Measurements from ENCODE around the gene HDHD3. TPM values are rescaled to one million over a fixed set of nuclear protein-coding genes. Genes with fewer than 3 reads are reported as not detected.
A peak's percentile ranks its signal among the peaks of the same experiment; 100 is the strongest.

HDHD3 gene
- total and polyA plus RNA-seq, 2 experiments from 2014 or later, result 32.1 to 44.6 TPM

DNA sequence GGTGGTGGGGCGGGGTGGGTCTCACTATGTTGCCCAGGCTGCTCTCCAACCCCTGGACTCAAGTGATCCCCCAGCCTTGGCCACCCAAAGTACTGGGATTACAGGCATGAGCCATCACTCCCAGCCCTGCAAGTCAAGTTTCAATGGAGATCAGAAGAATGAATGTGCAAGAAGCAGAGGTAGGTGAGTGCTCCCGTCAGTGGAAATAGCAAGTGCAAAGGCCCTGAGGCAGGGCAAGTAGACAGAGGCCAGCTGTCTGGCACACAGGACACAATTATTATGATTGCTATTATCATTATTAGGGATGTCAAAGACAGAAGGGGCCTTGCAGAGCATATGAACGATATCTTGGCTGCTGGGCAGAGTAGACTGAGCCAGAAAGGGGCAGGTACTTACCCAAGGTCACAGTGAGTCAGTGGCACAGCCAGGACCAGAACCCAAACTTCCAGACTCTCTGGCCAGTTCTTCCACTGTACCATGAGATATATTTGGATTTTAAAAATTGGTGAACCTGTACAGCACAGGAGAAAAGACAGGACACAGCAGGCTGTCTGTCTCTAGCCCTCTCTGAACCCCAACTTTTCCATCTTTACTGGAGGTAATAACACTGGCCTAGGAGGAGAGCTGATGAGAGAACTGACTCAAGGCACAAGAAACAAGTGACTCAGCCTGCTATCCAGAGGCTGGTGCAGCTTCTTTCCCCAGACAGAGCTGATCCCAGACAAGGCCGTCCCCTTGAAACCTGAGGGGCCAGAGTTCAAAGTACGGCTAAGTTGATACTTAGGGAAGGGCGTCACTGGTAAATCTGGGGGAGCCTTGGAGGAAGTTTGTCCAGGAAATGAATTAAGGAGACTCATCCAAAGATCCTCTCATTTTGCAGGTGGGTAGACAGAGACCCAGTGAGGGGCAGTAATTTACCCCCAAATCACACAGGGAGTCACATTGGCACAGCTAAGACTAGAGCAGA, 1.4 kb downstream of the HDHD3 start:
- H3K36me3 ChIP-seq, result peaks cover 7% of the 10 kb centered on the region
- TF ChIP-seq, protein P1, sequence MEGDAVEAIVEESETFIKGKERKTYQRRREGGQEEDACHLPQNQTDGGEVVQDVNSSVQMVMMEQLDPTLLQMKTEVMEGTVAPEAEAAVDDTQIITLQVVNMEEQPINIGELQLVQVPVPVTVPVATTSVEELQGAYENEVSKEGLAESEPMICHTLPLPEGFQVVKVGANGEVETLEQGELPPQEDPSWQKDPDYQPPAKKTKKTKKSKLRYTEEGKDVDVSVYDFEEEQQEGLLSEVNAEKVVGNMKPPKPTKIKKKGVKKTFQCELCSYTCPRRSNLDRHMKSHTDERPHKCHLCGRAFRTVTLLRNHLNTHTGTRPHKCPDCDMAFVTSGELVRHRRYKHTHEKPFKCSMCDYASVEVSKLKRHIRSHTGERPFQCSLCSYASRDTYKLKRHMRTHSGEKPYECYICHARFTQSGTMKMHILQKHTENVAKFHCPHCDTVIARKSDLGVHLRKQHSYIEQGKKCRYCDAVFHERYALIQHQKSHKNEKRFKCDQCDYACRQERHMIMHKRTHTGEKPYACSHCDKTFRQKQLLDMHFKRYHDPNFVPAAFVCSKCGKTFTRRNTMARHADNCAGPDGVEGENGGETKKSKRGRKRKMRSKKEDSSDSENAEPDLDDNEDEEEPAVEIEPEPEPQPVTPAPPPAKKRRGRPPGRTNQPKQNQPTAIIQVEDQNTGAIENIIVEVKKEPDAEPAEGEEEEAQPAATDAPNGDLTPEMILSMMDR (IDR thresholded peaks at IDR 0.05; ENCODE audit: low read depth, low read length), result no peak
- no peak for DNase-seq (ENCODE audit: low read depth in 1 of 2, low spot score in 1 of 2)
- H3K4me1 ChIP-seq (ENCODE audit: low read depth), result peaks cover 11% of the 10 kb centered on the region
- no peaks in the 10 kb centered on the region for H3K9me3 ChIP-seq (ENCODE audit: low read depth)
- H3K4me3 ChIP-seq, result no peak overlapping the region
- H3K27ac ChIP-seq, result no peak overlapping the region
- H3K27me3 ChIP-seq, result no peaks in the 10 kb centered on the region

DNA sequence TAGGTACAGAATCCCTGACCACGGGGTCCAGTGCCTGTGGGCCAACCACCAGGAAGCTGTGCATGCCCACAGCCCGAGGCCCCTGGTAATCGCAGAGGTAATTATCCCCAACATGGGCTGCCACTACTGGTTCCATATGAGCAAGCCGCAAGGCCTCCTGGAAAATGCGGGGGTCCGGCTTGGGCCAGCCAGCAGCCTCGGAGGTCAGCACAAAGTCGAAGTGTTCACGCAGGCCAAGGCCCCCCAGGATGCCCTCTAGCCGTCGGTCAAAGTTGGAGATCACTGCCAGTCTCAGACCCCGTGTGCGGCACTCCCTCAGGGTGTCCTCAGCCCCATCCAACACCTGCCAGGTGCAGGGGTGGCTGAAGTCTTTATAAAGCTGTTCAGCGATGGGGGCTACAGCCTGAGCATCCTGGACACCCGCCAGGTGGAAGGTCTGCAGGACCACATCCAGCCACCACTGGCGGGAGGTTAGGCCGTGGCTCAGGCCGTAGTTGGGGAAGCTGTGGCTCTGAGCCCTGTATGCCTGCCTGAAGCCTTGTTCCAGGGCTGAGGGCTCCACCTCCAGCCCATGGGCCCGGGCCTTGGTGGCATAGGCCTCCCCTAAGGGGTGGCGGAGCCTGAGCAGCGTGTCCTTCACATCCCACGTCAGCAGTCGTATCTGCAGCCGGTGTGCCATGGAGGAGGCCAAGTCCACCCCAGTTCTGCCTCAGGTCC, 3.0 kb downstream of the HDHD3 start:
- TF ChIP-seq, protein P1 (IDR thresholded peaks at IDR 0.05; ENCODE audit: low read depth, low read length), result no peak
- no peak for DNase-seq (ENCODE audit: low read depth in 1 of 2, low spot score in 1 of 2)
- Histone ChIP-seq H3K36me3 (peaks cover 7% of the 10 kb centered on the region), H3K4me3 (no peak overlapping the region), H3K9me3 (ENCODE audit: low read depth) (no peaks in the 10 kb centered on the region), H3K4me1 (ENCODE audit: low read depth) (peaks cover 5% of the 10 kb centered on the region), H3K27me3 (no peaks in the 10 kb centered on the region), H3K27ac (peak overlapping the region; percentile 8)

DNA sequence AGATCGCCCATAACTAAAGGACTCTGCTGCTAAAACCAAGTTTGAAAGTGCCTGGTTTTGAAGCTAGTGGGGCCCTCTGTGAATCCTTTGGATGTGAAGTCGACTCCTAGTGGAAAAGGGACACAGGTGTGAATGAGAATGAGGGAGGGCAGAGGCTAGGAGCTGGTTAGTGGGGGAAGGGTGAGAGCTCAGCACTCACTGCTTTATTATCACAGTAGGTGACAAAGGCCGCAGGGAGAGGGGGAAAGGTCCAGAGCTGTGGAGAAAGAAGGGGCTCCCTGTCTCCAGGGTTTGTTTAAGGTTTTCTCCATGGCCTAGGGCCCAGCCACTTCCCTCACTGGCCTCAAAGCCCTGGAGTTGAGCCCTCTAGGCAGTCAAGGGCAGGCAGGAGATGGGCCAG, 3.5 kb downstream of the HDHD3 start:
- TF ChIP-seq, protein P1 (IDR thresholded peaks at IDR 0.05; ENCODE audit: low read depth, low read length), result no peak
- H3K9me3 ChIP-seq (ENCODE audit: low read depth), result no peaks in the 10 kb centered on the region
- no peaks in the 10 kb centered on the region for H3K27me3 ChIP-seq
- DNase-seq (ENCODE audit: low read depth in 1 of 2, low spot score in 1 of 2), result no peak
- H3K27ac ChIP-seq, result peak overlapping the region; percentile 8
- peaks cover 7% of the 10 kb centered on the region for H3K36me3 ChIP-seq
- H3K4me3 ChIP-seq, result no peak overlapping the region
- no peaks in the 10 kb centered on the region for H3K4me1 ChIP-seq (ENCODE audit: low read depth)

DNA sequence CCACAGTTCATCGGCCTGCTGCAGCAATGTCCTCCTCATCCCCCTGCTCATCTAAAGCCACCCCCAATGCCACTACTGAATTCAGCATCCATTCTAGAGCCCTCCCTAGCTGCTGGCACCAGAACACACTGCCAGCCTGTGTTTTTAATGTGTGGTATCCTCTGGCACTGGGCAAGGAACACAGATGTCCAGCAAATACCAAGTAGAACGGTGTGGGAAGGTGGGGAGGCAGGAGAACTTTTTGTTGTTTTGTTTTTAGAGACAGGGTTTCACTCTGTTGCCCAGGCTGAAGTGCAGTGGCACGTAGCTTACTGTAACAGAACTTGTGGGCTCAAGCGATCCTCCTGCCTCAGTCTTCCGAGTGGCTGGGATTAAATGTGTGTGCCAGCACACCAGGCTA, 4.7 kb downstream of the HDHD3 start:
- no peaks in the 10 kb centered on the region for H3K27me3 ChIP-seq
- DNase-seq (ENCODE audit: low read depth in 1 of 2, low spot score in 1 of 2), result no peak
- no peak overlapping the region for H3K27ac ChIP-seq
- H3K9me3 ChIP-seq (ENCODE audit: low read depth), result no peaks in the 10 kb centered on the region
- no peak overlapping the region for H3K4me3 ChIP-seq
- TF ChIP-seq, protein P1 (IDR thresholded peaks at IDR 0.05; ENCODE audit: low read depth, low read length), result no peak
- H3K4me1 ChIP-seq (ENCODE audit: low read depth), result no peaks in the 10 kb centered on the region
- H3K36me3 ChIP-seq, result peaks cover 7% of the 10 kb centered on the region

DNA sequence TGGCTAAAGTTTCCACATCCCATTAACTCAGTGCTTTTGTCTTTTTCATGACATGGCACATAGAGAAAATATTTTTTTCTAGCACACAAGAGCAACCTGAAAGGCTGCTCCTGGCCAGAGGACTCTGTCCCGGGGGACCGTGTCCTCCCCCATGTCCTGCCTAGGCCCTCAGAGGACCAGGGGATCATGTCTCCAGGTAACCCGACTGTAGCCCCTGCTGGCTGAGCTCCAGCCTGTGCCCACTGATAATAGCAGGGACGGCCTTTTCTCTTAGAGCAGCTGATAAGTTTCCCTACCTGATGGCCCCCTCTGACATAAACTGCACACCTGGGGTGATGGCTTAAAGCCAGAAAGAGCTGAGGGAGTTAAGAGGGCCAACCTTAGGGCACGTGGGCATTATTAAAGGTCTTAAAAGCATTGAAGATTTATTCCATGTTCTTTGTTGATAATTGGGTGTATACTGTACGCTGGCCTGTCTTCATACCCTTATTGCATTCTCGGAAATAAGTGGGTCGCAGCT, 5.9 kb downstream of the HDHD3 start:
- TF ChIP-seq, protein P1 (IDR thresholded peaks at IDR 0.05; ENCODE audit: low read depth, low read length), result no peak
- Histone ChIP-seq H3K4me1 (ENCODE audit: low read depth) (no peaks in the 10 kb centered on the region), H3K27ac (no peak overlapping the region), H3K27me3 (no peaks in the 10 kb centered on the region), H3K4me3 (no peak overlapping the region), H3K36me3 (peaks cover 7% of the 10 kb centered on the region), H3K9me3 (ENCODE audit: low read depth) (no peaks in the 10 kb centered on the region)
- DNase-seq (ENCODE audit: low read depth in 1 of 2, low spot score in 1 of 2), result no peak

Data from cardiac muscle cell (in vitro differentiated cells and primary cell).